ENCODE data around the gene ADARB2.
"Not testable (repeated sequence)": the region's sequence is repeated elsewhere in the genome, so short reads cannot be mapped to it uniquely, and the experiment has no call there.

The ADARB2 gene

GRCh38 chr10:1354809-1355710, 382.3 kb downstream of the ADARB2 start:
- FAIRE-seq (no peak), DNase-seq (ENCODE audit: insufficient read length, low spot score) (no peak)
- no peak for TF ChIP-seq POU2F2 (IDR thresholded peaks at IDR 0.05; ENCODE audit: low read depth, low read length)
- TF ChIP-seq SPI1 (IDR thresholded peaks at IDR 0.05; ENCODE audit: low read depth, low read length): no peak
- TF ChIP-seq PAX5 (IDR thresholded peaks at IDR 0.05; ENCODE audit: insufficient read depth, low read length, severe bottlenecking): no peak
- no peak for TF ChIP-seq POLR2AphosphoS5 (IDR thresholded peaks at IDR 0.05; ENCODE audit: low read depth, low read length)
- TF ChIP-seq POLR2A (IDR thresholded peaks at IDR 0.05; ENCODE audit: low read depth, low read length): no peak
- TF ChIP-seq TAF1 (IDR thresholded peaks at IDR 0.05; ENCODE audit: low read depth, low read length): no peak

GRCh38 chr10:1352296-1352695, 385.0 kb downstream of the ADARB2 start:
- FAIRE-seq; DNase-seq (ENCODE audit: insufficient read length, low spot score): not testable (repeated sequence)

GRCh38 chr10:1348773-1349050, 388.6 kb downstream of the ADARB2 start:
- TF ChIP-seq SPI1 (IDR thresholded peaks at IDR 0.05; ENCODE audit: low read depth, low read length): no peak
- no peak for TF ChIP-seq POU2F2 (IDR thresholded peaks at IDR 0.05; ENCODE audit: low read depth, low read length)
- DNase-seq (ENCODE audit: insufficient read length, low spot score) (no peak), FAIRE-seq (no peak)

DNA sequence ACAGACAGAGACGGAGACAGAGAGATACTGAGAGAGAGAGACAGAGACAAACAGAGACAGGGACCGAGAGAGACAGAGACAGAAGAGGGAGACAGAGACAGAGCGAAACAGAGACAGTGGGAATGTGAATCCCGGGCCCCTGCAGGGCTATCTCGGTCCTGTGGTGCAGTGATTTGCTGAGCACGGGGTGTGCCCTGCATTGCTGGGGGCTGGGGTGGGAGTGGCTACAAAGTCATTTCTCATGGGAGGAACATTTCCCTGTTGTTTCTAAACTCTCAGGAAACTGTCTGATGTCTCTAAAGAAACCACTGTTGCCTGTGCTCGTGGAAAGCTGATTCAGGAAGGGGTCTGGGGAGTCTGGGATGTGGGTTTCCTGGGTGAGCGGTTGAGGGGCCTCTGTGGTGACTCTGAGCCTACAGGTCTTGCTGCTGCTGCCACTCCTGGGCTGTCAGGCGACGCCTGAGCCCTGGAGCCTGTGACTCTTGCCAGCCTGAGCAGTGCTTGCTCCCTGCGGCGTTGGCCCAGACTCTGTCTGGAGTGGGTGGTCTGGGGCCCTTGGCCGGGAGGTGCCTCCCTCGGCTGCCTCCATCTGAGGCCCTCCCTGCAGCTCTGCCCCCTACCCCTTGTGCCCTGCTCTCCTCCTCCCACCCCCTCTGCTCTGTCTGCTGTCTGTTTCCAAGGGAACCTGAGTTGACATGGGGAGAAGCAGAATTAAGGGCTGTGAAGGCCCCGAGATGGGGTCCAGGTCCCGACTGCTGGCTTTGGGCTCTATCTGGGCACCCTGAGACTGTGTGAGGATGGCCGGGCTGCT, 389.2 kb downstream of the ADARB2 start:
- no peak for TF ChIP-seq POLR2A (IDR thresholded peaks at IDR 0.05; ENCODE audit: low read depth, low read length)
- TF ChIP-seq TAF1 (IDR thresholded peaks at IDR 0.05; ENCODE audit: low read depth, low read length): no peak
- no peak for TF ChIP-seq SPI1 (IDR thresholded peaks at IDR 0.05; ENCODE audit: low read depth, low read length)
- no peak for TF ChIP-seq PAX5 (IDR thresholded peaks at IDR 0.05; ENCODE audit: insufficient read depth, low read length, severe bottlenecking)
- TF ChIP-seq POLR2AphosphoS5 (IDR thresholded peaks at IDR 0.05; ENCODE audit: low read depth, low read length): no peak
- no peak for TF ChIP-seq POU2F2 (IDR thresholded peaks at IDR 0.05; ENCODE audit: low read depth, low read length)
- DNase-seq (ENCODE audit: insufficient read length, low spot score) (no peak), FAIRE-seq (no peak)

- DNase-seq (ENCODE audit: insufficient read length, low spot score) (no peak), FAIRE-seq (no peak)
- no peak for TF ChIP-seq POU2F2 (IDR thresholded peaks at IDR 0.05; ENCODE audit: low read depth, low read length)
- no peak for TF ChIP-seq TAF1 (IDR thresholded peaks at IDR 0.05; ENCODE audit: low read depth, low read length)
- TF ChIP-seq POLR2AphosphoS5 (IDR thresholded peaks at IDR 0.05; ENCODE audit: low read depth, low read length): no peak
- no peak for TF ChIP-seq SPI1 (IDR thresholded peaks at IDR 0.05; ENCODE audit: low read depth, low read length)
- TF ChIP-seq PAX5 (IDR thresholded peaks at IDR 0.05; ENCODE audit: insufficient read depth, low read length, severe bottlenecking): no peak
- TF ChIP-seq POLR2A (IDR thresholded peaks at IDR 0.05; ENCODE audit: low read depth, low read length): no peak
Observed at GRCh38 chr10:1347525-1347924, 389.8 kb downstream of the ADARB2 start.

DNA sequence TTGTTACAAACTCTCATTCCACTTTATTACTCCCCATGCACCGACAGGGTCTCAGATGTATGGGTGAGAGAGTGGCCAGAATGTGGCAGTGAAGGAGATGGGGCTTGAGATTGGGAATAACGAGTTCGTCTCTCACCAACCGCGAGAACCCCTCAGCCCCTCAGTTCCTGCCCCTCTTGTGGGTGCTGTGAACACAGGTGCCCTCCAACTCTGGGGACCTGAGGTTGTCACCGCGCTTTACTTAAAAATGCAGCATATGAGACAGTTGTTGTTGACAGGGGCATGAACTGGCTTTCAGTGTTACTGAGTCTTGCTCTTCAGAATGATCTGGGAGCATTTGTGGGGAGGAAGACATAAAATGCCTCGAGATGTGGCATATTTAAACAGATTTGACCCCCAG, 391.1 kb downstream of the ADARB2 start:
- FAIRE-seq (no peak), DNase-seq (ENCODE audit: insufficient read length, low spot score) (no peak)
- TF ChIP-seq POLR2AphosphoS5 (IDR thresholded peaks at IDR 0.05; ENCODE audit: low read depth, low read length) (no peak), TAF1 (IDR thresholded peaks at IDR 0.05; ENCODE audit: low read depth, low read length) (no peak), PAX5 (IDR thresholded peaks at IDR 0.05; ENCODE audit: insufficient read depth, low read length, severe bottlenecking) (no peak), POLR2A (IDR thresholded peaks at IDR 0.05; ENCODE audit: low read depth, low read length) (no peak), POU2F2 (IDR thresholded peaks at IDR 0.05; ENCODE audit: low read depth, low read length) (no peak), SPI1 (IDR thresholded peaks at IDR 0.05; ENCODE audit: low read depth, low read length) (no peak)

GRCh38 chr10:1345368-1345767, 392.0 kb downstream of the ADARB2 start:
- no peak for DNase-seq (ENCODE audit: insufficient read length, low spot score)
- FAIRE-seq: no peak
- TF ChIP-seq TAF1 (IDR thresholded peaks at IDR 0.05; ENCODE audit: low read depth, low read length) (no peak), POLR2A (IDR thresholded peaks at IDR 0.05; ENCODE audit: low read depth, low read length) (no peak), SPI1 (IDR thresholded peaks at IDR 0.05; ENCODE audit: low read depth, low read length) (no peak), PAX5 (IDR thresholded peaks at IDR 0.05; ENCODE audit: insufficient read depth, low read length, severe bottlenecking) (no peak), POLR2AphosphoS5 (IDR thresholded peaks at IDR 0.05; ENCODE audit: low read depth, low read length) (no peak), POU2F2 (IDR thresholded peaks at IDR 0.05; ENCODE audit: low read depth, low read length) (no peak)

DNA sequence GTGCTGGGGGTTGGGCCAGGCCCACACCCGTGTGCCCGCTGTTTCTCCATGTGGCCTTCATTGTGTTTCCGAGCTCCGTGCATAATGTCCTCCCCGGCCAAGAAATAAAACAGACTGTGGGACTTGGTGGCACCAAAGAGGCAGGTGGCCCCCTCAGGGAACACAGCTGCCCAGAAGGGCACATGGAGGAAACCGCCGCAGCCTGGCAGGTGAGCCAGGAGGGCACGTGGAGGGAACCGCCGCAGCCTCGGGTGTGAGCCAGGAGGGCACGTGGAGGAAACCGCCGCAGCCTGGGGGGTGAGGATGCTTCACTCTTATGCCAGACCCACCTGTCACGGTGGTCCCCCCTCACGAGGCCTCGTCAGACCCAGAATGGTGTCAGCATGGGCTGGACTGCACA, 392.5 kb downstream of the ADARB2 start:
- TF ChIP-seq TAF1 (IDR thresholded peaks at IDR 0.05; ENCODE audit: low read depth, low read length): no peak
- TF ChIP-seq POLR2A (IDR thresholded peaks at IDR 0.05; ENCODE audit: low read depth, low read length): no peak
- no peak for TF ChIP-seq POLR2AphosphoS5 (IDR thresholded peaks at IDR 0.05; ENCODE audit: low read depth, low read length)
- TF ChIP-seq POU2F2 (IDR thresholded peaks at IDR 0.05; ENCODE audit: low read depth, low read length): no peak
- TF ChIP-seq PAX5 (IDR thresholded peaks at IDR 0.05; ENCODE audit: insufficient read depth, low read length, severe bottlenecking): no peak
- DNase-seq (ENCODE audit: insufficient read length, low spot score): no peak
- FAIRE-seq: no peak

- no peak for TF ChIP-seq POLR2A (IDR thresholded peaks at IDR 0.05; ENCODE audit: low read depth, low read length)
- no peak for TF ChIP-seq POLR2AphosphoS5 (IDR thresholded peaks at IDR 0.05; ENCODE audit: low read depth, low read length)
- no peak for TF ChIP-seq SPI1 (IDR thresholded peaks at IDR 0.05; ENCODE audit: low read depth, low read length)
- TF ChIP-seq PAX5 (IDR thresholded peaks at IDR 0.05; ENCODE audit: insufficient read depth, low read length, severe bottlenecking): no peak
- no peak for TF ChIP-seq TAF1 (IDR thresholded peaks at IDR 0.05; ENCODE audit: low read depth, low read length)
- TF ChIP-seq POU2F2 (IDR thresholded peaks at IDR 0.05; ENCODE audit: low read depth, low read length): no peak
- FAIRE-seq: no peak
- no peak for DNase-seq (ENCODE audit: insufficient read length, low spot score)
Observed at GRCh38 chr10:1344408-1344807, 392.9 kb downstream of the ADARB2 start.

DNA sequence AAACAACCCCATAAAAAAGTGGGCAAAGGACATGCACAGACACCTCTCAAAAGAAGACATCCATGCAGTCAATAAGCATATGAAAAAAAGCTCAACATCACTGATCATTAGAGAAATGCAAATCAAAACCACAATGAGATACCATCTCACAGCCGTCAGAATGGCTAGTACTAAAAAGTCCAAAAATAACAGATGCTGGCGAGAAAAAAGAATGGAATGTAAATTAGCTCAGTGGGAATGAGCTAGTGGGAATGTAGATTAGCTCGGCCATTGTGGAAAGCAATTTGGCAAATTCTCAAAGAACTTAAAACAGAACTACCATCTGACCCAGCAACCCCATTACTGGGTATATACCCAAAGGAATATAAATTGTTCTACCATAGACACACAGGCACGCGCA, 394.1 kb downstream of the ADARB2 start:
- TF ChIP-seq POU2F2 (IDR thresholded peaks at IDR 0.05; ENCODE audit: low read depth, low read length) (no peak), SPI1 (IDR thresholded peaks at IDR 0.05; ENCODE audit: low read depth, low read length) (no peak), POLR2AphosphoS5 (IDR thresholded peaks at IDR 0.05; ENCODE audit: low read depth, low read length) (no peak), PAX5 (IDR thresholded peaks at IDR 0.05; ENCODE audit: insufficient read depth, low read length, severe bottlenecking) (no peak), POLR2A (IDR thresholded peaks at IDR 0.05; ENCODE audit: low read depth, low read length) (no peak), TAF1 (IDR thresholded peaks at IDR 0.05; ENCODE audit: low read depth, low read length) (no peak)
- DNase-seq (ENCODE audit: insufficient read length, low spot score): no peak
- FAIRE-seq: no peak

DNA sequence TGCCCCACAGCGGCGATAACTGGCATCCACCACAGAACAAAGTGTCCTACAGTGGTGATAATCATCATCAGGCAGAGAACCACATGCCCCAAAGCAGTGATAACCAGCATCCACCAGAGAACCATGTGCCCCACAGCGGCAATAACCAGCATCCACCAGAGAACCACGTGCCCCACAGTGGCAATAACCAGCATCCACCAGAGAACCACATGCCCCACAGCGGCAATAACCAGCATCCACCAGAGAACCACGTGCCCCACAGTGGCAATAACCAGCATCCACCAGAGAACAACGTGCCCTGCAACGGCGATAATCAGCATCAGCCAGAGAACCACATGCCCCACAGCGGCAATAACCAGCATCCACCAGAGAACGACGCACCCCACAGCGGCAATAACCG, 396.3 kb downstream of the ADARB2 start:
- FAIRE-seq; DNase-seq (ENCODE audit: insufficient read length, low spot score): not testable (repeated sequence)
